Skin epidermis (tissue), 12 donors: ENCODE measurements around the gene BARHL2.

Experiments used
- H3K27ac ChIP-seq, 21 experiments: fragments of 200-600 bp; sonication (generic) in 11 of 21; one replicate each; pipeline ENCODE4 v1.5.0; 2020; ENCODE audit warnings: mild to moderate bottlenecking in 3 of 21, inconsistent platforms in 2 of 21, moderate library complexity in 2 of 21
- H3K4me3 ChIP-seq, 7 experiments: fragments of 200-600 bp; sonication (generic) in 2 of 7; one replicate each; pipeline ENCODE4 v1.5.0; 2020; ENCODE audit warnings: inconsistent platforms in 2 of 7, mild to moderate bottlenecking in 2 of 7, moderate library complexity in 1 of 7

Gene BARHL2

DNA sequence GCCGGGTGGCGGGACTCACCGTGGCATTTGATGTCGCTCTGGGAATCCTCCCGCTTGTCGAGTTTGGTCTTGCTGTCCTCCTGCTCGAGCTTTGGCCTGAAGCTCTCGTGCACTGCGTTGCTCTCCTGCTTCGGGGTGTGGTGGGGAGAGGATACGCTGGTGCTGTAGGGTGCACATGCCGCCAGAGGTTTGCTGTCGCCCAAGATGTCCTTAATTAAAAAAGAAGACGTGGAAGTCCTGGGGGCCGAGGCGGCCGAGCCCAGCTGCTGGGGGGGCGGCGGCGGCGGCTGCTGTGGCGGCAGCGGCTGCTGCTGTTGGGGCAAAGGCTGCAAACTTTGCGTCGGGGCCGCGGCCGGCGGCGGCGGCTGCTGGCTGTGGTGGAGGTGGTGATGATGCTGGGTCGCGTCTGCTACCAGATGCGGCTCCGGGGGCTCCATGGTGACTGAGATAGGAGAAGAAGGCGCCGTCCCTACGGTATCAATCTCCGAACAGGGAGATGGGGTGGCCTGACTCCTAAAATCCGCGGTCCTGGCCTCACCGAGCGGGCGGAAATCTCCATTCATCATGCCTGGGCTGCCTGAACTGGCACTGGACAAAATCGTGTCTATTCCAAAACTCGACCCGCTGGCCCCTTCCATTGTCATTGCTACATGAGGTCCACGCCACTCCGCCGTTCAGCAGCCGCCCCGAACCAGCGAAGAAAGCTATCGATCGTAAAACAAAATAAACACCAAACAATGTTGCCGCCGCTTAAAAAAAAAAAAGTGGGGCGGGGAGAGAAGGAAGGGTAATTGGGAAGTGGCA, at the start of gene BARHL2:
TSS of gene BARHL2 (minus strand) at position 751 of the 804 bp plus-strand sequence. CDS start at position 644, 107 bp downstream.
- H3K4me3 ChIP-seq: peak within 1 kb of the TSS in 2 of 7 experiments; percentile 21 to 22
- no peak within 1 kb of the TSS for H3K27ac ChIP-seq

GRCh38 chr1:90763930-90764329, 46.8 kb upstream of the BARHL2 start:
- Histone ChIP-seq H3K27ac (no peak overlapping the region), H3K4me3 (no peak overlapping the region)

- no peak overlapping the region for H3K27ac ChIP-seq
- H3K4me3 ChIP-seq: no peak overlapping the region
Measured at GRCh38 chr1:90763506-90763905, 46.4 kb upstream of the BARHL2 start.

GRCh38 chr1:90761781-90762589, 44.9 kb upstream of the BARHL2 start:
- H3K4me3 ChIP-seq: no peak overlapping the region
- no peak overlapping the region for H3K27ac ChIP-seq

DNA sequence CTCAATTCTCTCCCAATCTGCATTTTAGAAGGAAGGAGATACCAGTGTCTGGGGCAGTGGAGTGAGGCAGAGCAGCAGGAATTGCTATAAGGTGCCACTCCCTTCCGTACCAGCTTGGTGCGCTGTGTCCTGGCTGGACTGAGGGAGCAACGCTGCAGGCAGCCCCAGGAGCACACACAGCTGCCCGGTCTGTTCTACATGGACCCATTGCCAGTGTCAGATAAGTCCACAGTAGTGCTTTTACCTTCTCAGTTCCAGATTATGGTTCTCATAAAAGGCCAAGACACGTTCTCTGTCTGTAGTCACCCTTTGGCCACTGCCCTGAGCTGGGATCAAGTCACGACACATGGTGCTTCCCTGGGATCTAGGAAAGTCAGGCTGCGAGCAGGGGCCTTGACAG, 44.1 kb upstream of the BARHL2 start:
- Histone ChIP-seq H3K4me3 (no peak overlapping the region), H3K27ac (no peak overlapping the region)

DNA sequence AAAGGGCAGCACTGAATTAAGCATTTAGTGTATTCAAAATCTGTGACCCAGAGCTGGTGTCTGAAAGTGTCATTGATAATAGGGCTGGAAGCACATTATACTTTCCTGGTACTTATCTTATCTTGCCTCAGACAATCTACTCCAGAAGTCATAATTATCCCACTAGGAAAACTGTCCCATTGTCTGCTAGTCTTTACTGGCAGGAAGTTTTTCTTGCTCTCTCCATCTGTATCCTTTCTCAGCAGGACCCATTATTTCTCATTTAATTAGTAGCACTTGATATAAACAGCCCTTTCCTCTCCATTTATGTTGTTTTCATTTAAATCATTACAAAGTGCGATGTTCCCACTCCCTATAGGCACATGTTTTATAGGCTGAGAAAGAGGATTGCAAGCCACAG, 36.5 kb upstream of the BARHL2 start:
- no peak overlapping the region for H3K4me3 ChIP-seq
- H3K27ac ChIP-seq: no peak overlapping the region

DNA sequence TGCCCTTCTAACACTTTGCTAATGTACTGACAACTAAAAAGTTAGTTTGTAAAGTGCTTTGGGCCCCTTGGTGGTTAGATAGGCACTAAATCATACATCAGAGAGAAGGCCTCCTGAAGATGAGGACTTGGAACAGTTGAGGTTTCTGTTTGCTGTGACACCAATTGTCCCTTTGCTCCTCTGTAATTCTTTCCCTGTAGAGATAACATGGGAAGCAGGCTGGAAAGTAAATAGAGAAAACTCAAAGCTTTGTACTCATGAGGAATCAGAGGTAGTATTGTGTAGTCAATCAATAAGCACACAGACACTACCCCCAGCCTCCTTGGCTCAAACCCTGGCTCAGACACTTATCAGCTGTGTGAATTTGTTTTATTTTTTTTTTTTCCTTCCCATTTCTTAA, 31.6 kb upstream of the BARHL2 start:
- H3K27ac ChIP-seq: no peak overlapping the region
- no peak overlapping the region for H3K4me3 ChIP-seq

- H3K4me3 ChIP-seq: no peak overlapping the region
- no peak overlapping the region for H3K27ac ChIP-seq
Measured at GRCh38 chr1:90746857-90747256, 29.8 kb upstream of the BARHL2 start.

DNA sequence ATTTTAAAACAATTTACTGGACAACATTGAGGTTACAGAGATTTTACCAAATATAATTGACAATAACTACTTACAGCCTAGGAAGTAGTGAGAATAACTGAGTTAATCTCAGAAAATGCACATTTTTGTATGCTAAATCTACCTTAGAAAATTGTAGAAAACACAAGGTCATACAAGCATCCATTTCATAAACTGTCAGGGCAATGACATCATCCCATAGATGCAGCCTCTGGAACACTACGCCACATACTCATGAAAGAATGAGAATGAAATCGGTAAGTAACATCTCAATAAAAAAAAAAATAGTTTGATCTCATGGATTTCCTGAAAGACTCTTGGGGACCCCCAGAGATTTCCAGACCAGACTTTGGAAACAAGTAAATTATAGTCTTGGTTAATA, 28.9 kb upstream of the BARHL2 start:
- Histone ChIP-seq H3K27ac (no peak overlapping the region), H3K4me3 (no peak overlapping the region)

GRCh38 chr1:90732136-90732535, 15.0 kb upstream of the BARHL2 start:
- no peak overlapping the region for H3K4me3 ChIP-seq
- no peak overlapping the region for H3K27ac ChIP-seq

- H3K4me3 ChIP-seq: no peak overlapping the region
Measured at GRCh38 chr1:90731382-90732050, 14.4 kb upstream of the BARHL2 start.

GRCh38 chr1:90730243-90731022, 13.3 kb upstream of the BARHL2 start:
- peak overlapping the region in 3 of 7 experiments; percentile 13 to 27 (median 24) for H3K4me3 ChIP-seq

More at GRCh38 chr1:90731382-90732050, 14.4 kb upstream of the BARHL2 start:
- H3K27ac ChIP-seq: no peak overlapping the region

DNA sequence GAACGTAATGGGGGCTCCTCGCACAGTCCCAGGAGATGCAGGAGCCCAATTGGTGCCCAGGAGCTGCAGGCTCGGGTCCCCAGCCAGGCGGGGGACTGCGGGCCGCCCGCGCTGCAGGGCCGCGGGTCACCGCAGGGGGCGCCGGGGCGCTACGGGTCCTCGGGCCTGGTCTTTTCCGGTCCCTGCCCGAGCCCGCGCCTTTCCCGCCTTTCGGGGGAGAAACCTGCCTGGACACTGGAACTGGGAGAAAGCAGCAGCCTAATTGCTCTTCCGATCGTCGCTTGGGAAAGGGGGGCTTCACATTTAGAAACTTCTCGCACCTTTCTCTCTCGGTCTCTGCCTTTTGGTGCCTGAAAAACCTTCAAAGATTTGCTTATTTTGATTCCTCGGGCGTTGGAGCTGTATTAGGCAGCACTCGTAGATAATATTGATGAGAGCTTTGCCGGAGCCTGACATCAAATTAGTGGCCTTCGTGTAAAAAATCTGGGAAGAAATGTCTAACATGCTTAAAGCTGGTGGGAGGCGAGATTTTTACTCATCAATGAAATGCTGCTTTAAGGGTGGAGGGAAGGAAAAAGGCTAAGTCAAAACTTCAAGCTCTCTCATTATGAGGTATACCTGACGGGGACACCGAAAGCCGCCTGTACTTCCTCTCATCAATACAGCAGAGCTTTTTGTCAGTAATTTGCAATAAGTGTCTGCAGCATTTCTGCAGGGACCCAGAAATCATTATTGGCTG, 12.6 kb upstream of the BARHL2 start:
- Histone ChIP-seq H3K27ac (no peak overlapping the region), H3K4me3 (no peak overlapping the region)

More at GRCh38 chr1:90730243-90731022, 13.3 kb upstream of the BARHL2 start:
- H3K27ac ChIP-seq: no peak overlapping the region

DNA sequence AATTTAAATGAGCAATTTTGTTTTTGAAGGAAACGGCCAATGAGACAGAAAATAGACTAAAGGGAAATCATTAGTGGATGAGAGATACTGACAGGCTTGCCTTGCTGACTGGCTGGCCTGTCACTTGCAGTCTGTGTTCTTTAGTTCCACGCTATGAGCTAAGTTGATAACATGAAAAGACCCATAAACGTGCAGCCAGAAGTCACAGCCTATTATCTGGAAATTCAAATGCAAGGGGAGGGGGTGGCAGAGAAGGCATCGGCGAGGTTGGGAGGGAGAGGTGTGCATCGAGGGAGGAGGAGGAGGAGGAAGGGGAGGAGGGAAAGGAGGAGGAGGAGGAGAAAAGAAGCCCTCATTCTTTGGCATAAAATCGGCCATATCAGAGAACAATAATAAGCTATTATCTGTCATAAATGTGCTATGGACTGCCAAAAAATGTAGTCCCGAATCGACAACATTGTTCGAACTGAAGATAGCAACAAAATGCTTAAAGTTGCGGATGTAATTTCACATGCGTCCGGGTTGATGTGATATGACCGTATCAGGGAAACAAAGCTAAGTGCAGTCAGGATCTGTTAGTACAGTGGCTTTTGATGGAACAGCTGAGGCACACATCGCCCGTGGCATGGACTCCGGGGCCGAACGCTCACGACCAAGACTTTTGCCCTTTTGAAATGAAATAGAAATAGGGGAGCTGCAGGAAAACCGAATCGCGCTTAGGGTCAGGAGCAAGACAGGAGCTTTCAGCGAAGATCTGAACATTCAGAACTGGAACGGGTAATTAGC, 11.6 kb upstream of the BARHL2 start:
- H3K27ac ChIP-seq: no peak overlapping the region

DNA sequence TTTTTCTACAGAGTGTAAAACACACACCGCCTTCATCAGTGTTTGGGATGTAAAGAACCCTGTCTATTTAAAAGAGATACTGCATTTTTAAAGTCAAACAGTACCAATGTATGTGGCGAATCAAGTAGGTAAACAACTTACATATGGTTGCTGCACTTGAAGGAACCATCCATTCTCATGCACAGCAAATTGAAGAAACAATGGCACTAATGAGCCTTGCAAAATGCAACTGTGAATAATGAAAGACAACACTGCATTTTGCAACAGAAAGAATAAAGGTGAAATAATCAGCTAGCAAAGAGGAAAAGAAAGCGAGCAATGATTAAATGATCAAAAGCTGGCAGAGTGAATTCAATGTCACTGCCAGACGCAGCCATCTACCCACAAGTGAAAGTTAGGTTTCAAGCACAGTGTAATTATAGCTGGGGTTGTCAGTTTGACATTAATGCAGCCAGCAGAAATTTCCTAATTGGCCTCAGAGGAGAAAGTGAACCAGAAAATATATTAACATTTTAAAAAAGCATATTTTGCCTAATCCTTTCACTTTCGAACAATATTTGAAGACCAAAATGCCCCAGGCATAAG, 10.9 kb upstream of the BARHL2 start:
- H3K4me3 ChIP-seq: no peak overlapping the region
- H3K27ac ChIP-seq: no peak overlapping the region

More for the DNA sequence above, 11.6 kb upstream of the BARHL2 start:
- H3K4me3 ChIP-seq: no peak overlapping the region

- H3K27ac ChIP-seq: no peak overlapping the region
- H3K4me3 ChIP-seq: no peak overlapping the region
Measured at GRCh38 chr1:90726986-90727480, 9.9 kb upstream of the BARHL2 start.

DNA sequence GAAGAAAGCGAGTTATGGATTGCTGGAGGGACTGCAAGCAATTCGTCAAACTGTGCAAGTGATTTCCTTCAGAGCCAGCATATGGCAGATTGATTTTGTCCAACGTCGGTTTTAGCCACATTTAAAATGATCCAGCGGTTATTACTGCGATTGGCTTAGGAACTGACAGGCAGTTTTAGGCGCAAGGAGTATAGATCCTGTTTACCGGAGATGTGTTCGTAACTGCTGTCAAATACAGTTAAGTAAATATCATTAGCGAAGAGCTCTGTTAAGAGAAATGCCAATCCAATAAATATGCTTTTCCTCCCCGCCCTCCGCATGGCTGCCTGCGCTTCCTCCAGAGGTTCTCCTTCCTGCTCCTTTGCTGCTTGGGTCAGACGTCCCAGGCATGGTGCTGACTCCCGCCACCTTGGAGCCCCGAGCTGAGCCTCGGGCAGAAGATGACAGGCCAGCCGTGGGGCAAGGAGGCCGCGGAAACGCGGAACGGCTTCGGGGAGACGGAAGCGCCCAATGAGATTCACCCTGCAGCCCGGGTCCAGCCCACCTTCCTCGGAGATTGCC, 9.4 kb upstream of the BARHL2 start:
- Histone ChIP-seq H3K4me3 (peak overlapping the region in 1 of 7 experiments; percentile 0), H3K27ac (no peak overlapping the region)
